ENCODE data around the gene CLEC14A.

CLEC14A gene

GRCh38 chr14:38205949-38206665, 49.8 kb downstream of the CLEC14A start:
- DNase-seq (ENCODE audit: low read depth in 2 of 2) = no peak

- no peak for DNase-seq (ENCODE audit: low read depth in 2 of 2)
These were observed 50.6 kb downstream of the CLEC14A start for GRCh38 chr14:38205119-38205813.

- no peak for DNase-seq (ENCODE audit: low read depth in 2 of 2)
These were observed 51.2 kb downstream of the CLEC14A start for GRCh38 chr14:38204719-38205115.

All from stimulated activated CD8-positive, alpha-beta memory T cell treated with anti-CD3 and anti-CD28 coated beads, Interleukin-2, amount 100 ng/mL, for 1 hour (primary cell).